H4 (cell line): ENCODE data around the gene HIBADH. TPM values are rescaled to one million over a fixed set of nuclear protein-coding genes. Genes with fewer than 3 reads are reported as not detected.
"Not testable (repeated sequence)": the region's sequence is repeated elsewhere in the genome, so short reads cannot be mapped to it uniquely, and the experiment has no call there.

ENCODE experiments used
- DNase-seq: peaks from one replicate; pipeline ENCODE4 v3.0.0-alpha.2; 2015; ENCODE audit warnings: low spot score
- total RNA-seq: library from RNA; depleted of rRNA; stranded (reverse); fragments of >200 nt; shearing (Covaris generic); gene quantifications from 2 replicates; pipeline ENCODE4 v1.2.3, GENCODE V29; 2014

Gene HIBADH
- total RNA-seq, 1 experiment from 2014 or later: 171 TPM

GRCh38 chr7:27549606-27550005 lies 113.1 kb downstream of the HIBADH start:
- no peak for DNase-seq

DNA sequence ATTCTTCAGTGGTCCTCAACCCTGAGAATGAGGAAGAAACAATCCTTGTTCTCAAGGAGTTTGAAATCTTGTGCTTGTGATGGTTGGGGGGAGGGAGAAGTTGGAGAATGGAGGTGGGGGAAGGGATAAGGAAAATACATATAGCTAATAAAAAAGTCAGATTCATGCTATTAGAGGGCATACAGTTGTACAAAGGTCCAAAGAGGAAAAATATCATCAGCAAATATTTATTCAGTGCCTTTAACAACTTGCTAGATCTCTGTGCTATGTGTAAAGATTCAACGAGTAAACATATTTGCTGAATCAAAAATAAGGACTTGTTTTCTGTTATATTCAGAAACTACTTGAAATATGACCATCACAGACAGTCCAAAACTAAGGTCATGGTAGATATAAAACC lies 114.4 kb downstream of the HIBADH start:
- no peak for DNase-seq

GRCh38 chr7:27547401-27547800 lies 115.3 kb downstream of the HIBADH start:
- no peak for DNase-seq

DNA sequence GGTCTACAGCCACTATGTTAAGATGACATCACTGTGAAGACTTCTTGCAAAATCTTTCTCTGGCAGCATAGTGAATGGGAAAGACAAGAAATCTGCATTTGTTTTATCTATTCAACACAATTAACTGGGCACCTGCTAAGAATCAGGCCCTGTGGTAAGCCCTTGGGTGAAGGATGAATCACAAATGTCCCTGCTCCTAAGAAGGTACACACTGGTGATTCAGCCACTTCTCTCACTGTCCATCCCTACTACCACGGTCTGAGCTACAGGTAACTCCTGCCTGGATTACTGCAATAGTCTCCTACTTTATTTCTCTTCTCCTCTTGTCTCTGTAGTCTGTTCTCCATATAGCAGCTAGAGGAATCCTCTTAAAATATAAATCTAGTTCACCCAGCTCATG lies 116.1 kb downstream of the HIBADH start:
- no peak for DNase-seq

GRCh38 chr7:27535795-27536194 lies 126.9 kb downstream of the HIBADH start:
- DNase-seq: no peak

DNA sequence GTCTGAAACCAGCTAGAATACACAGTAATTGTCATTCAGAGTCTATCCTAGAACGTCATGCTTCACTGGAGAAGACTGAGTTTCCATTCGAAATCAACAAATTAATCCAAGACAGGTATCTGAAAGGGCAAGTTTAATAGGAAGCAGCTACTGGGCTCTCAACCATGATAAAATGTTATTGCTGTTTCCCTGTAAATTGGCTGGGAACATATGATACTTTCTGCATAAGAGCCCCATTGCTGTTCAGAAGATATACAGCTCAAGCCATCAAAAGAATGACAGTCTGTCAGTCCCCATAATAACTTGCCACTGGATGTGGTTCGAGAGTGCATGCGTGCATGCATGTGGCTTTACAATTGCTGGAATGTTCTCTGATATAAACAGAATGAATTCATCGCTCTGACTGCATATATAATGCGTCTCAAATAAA lies 129.0 kb downstream of the HIBADH start:
- no peak for DNase-seq

- no peak for DNase-seq
Observed at GRCh38 chr7:27532314-27532713, 130.4 kb downstream of the HIBADH start.

GRCh38 chr7:27527348-27527714 lies 135.4 kb downstream of the HIBADH start:
- no peak for DNase-seq

- DNase-seq: no peak
Observed at GRCh38 chr7:27526611-27527347, 135.9 kb downstream of the HIBADH start.

GRCh38 chr7:27526131-27526530 lies 136.6 kb downstream of the HIBADH start:
- no peak for DNase-seq

DNA sequence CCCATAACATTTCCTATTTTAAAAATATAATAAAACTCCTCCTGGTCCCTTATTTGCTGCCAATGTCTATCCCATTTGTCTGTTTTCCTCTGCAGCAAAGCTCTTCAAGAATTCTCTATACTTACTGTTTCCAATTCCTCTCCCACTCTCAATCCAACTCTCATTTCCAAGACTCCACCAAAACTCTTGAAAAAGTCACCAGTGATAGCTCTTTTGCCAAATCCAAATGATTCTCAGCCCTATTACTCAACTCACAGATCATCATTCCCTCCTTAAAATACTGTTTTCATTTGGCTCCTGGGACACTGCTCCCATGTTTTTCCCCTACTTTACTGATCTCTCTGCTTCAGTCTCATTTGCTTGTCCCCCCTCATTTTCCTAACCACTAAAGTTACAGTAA lies 139.4 kb downstream of the HIBADH start:
- DNase-seq: no peak

DNA sequence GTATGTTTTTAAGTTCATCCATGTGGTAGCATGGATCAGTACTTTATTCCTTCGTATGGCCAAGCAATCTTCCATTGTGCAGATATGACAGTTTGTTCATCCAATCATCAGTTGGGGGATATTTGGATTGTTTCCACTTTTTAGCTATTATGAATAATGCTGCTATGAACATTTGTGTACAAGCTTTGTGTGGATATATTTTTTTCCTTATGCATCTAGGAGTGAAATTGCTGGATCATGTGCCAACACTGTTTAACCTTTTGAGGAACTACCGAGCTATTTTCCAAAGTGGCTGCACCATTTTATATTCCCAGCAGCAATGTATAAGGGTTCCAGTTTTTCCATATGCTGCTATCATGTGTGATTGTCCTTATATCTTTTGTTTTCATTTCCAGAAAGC lies 140.1 kb downstream of the HIBADH start:
- DNase-seq: no peak

DNA sequence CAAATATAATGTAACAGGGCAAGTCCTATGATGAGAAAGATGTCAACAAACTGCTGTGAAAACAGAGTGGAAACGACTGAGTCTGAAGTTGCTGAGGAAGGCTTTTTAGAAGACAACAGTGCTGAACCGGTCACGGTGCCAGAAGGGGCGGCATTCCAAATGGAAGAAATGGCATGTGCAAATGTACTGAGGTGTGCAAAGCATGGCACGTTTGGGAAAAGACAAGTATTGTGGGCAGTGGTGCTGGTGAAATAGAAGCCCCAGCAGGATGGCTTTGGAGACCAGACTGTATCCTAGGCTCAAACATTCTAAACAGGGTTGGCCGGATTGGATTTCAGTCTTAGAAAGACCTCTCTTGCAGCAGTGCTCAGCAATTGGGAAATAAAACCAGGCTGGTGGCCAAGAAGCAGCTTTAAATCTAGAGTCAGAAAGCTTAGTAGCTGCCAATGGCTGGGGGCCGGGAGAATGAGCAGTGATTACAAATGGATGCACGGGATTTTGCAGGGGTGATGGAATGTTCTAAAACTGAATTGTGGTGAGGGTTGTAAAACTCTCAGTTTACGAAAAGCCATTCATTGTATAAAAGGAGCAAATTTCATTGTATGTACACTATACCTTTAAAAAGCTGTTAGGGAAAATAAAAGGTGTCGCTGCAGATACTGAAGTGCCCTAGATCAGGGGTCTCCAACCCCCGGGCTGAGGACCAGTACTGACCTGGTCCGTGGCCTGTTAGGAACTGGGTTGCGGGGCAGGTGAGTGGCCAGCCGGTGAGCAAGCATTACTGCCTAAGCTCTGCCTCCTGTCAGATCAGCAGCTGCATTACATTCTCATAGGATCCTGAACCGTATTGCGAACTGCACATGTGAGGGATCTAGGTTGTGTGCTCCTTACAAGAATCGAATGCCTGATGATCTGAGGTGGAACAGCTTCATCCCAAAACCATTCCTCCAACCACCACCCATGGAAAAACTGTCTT lies 141.6 kb downstream of the HIBADH start:
- DNase-seq: no peak

GRCh38 chr7:27519793-27520469 lies 142.8 kb downstream of the HIBADH start:
- DNase-seq: no peak

DNA sequence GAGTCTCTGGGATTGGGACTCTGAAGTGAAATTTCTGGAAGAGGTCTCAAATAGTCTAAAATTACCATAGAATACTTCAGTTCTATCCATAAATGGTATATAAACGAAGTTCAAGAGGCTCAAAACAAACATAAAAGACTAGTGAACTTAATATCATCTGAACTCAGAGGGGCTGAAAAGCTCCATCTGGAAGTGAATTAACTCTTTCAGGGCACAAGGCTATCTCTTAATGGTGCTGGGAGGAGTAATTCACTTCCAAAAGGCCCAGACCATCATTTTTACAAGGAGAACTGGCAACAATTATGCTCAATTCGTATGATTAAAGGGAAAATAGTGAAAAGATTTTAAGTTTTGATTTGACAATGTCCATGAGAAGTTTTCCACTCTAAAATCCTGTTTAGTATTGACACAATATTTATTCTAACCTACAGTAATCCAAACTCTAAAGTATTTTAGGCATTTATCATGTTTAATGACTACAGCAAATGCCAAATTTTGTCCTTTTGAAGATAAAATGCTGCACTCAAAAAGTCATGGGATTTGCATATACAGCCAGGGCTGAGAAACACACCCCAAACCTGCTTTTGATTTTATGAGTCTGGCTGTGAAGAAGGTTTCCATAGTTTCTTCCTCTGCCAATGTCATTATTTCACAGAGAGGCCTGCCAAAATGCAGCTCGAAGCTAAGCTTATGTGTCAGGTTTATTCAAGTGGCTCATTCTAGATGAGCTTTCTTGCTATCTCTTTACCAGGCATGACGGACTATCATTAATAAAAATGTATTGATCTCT lies 143.9 kb downstream of the HIBADH start:
- DNase-seq: no peak

DNA sequence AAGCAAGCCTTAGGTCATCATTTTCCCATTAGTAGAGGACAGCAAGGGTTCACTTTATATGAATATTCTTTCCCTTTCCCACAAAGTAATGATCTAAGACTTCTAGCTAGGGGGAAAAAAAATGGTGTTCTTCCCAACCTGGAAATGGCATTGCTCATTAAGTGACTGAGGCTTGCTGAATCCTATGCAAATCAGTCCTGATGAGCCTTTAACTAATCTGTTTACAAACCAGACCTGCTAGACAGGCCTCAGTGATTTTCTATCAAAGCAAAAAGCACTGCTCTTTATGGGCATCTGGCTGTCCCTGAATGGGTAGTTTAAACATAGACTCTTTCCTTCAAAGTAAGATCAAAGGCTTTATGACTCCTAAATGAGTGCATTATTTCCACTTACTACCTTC lies 146.3 kb downstream of the HIBADH start:
- no peak for DNase-seq

- DNase-seq: no peak
Observed at GRCh38 chr7:27515933-27516332, 146.8 kb downstream of the HIBADH start.

- DNase-seq: no peak
Observed at GRCh38 chr7:27514861-27515260, 147.8 kb downstream of the HIBADH start.

DNA sequence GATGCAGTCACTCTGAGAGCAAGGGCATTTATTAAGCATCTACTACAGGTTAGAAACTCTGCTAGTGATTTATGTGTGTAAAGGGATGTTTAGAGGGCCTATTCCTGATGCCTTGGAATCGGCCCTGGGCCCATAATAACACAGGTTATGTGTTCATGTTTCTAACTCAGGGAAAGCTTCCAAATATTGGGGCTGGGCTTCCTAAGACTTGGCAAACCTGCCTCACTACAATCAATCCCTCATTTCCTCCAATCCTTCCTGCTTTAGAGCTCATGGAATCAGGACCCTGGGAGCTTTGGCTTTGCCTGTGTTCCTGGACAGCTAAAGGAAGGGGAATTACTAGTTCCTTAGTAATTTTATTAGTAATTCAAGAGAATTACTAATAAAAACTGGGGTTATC lies 148.8 kb downstream of the HIBADH start:
- no peak for DNase-seq

DNA sequence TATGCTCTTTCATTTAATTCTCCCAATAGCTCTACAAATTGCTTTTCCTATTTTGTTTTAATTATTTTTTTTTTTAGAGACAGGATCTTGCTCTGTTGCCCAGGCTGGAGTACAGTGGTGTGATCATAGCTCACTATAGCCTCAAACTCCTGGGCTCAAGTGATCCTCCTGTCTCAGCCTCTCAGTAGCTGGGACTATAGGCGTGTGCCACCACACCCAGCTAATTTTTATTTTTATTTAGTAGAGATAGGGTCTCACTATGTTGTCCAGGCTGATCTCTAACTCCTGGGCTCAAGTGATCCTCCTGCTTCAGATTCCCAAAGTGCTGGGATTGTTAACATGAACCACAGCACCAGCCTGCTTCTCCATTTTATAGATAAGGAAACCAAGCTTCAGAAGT lies 151.3 kb downstream of the HIBADH start:
- not testable (repeated sequence) for DNase-seq

DNA sequence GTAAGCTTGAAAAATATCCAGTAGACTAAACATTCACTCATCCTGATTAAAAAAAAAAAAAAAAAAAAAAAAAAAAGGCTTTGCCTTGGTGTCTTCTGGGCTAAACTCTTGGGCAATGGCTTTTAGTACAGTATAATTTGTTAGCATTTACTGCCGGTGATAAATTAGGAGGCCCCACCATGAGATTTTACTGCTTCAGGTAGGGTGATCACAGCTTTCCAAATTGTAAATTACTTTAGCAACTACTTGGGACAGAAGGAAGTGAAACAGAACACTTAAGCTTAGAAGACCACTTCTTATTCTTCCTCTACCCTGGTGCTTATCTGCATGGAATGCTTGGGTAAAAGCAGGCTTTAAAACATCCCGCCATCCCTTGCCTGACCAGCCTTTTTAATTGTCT lies 152.1 kb downstream of the HIBADH start:
- DNase-seq: no peak

- DNase-seq: not testable (repeated sequence)
Observed at GRCh38 chr7:27501879-27502278, 160.8 kb downstream of the HIBADH start.
